Measurements from ENCODE around the gene DIAPH3.

GRCh38 chr13:60019119-60019993 is 144.4 kb downstream of the DIAPH3 start:
- TF ChIP-seq CEBPB (IDR thresholded peaks at IDR 0.05; ENCODE audit: low read depth, low read length): no peak
- no peak for TF ChIP-seq CTCF (IDR thresholded peaks at IDR 0.05; ENCODE audit: control extremely low read depth in 1 of 3, insufficient read depth in 1 of 3, low read depth in 1 of 3, low read length in 3 of 3)
- TF ChIP-seq EZH2 (IDR thresholded peaks at IDR 0.05; ENCODE audit: low read depth, low read length, severe bottlenecking): no peak
- TF ChIP-seq RFX5 (IDR thresholded peaks at IDR 0.05; ENCODE audit: borderline replicate concordance, low read depth, low read length): no peak
- TF ChIP-seq KDM1A (IDR thresholded peaks at IDR 0.05; ENCODE audit: borderline replicate concordance, low read length): no peak
- TF ChIP-seq POLR2A (IDR thresholded peaks at IDR 0.05; ENCODE audit: control extremely low read depth in 1 of 2, low read depth in 2 of 2, low read length in 2 of 2): no peak
- TF ChIP-seq POU5F1 (IDR thresholded peaks at IDR 0.05; ENCODE audit: low read depth, low read length): no peak
- TF ChIP-seq GABPA (IDR thresholded peaks at IDR 0.05; ENCODE audit: borderline replicate concordance, insufficient read depth, low read length): no peak
- no peak for TF ChIP-seq YY1 (IDR thresholded peaks at IDR 0.05; ENCODE audit: low read depth, low read length)

Measured in H1 (cell line).